Activated naive CD8-positive, alpha-beta T cell treated with anti-CD3 and anti-CD28 coated beads, Interleukin-2, amount 10 ng/mL, durations not matched to agents 7 days and 5 days (primary cell): ENCODE data around the gene CRIM1. TPM values are rescaled to one million over a fixed set of nuclear protein-coding genes. Genes with fewer than 3 reads are reported as not detected.
A peak's percentile ranks its signal among the peaks of the same experiment; 100 is the strongest.

ENCODE experiments used
- ATAC-seq: fragments of 150-1000 bp; cut with Tn5 transposase; one replicate; pipeline ENCODE4 v1.10.0; 2021; ENCODE audit warnings: low read depth, moderate library complexity
- POLR2A ChIA-PET: fragments of 350-600 bp; sonication (Branson Sonifier 250); formaldehyde crosslinking; loops from one replicate; lab custom pipeline; 2021; ENCODE audit warnings: antibody characterized with exemption; lab: Charles Lee
- DNase-seq: peaks from one replicate; pipeline ENCODE4 v3.0.0; 2021
- H3K27ac Mint-ChIP-seq: one replicate; pipeline ENCODE4 v1.8.0; 2022; ENCODE audit warnings: mild to moderate bottlenecking, mixed read lengths
- H3K27me3 Mint-ChIP-seq: one replicate; pipeline ENCODE4 v1.8.0; 2022; ENCODE audit warnings: mild to moderate bottlenecking, moderate library complexity, mixed read lengths
- H3K36me3 Mint-ChIP-seq: one replicate; pipeline ENCODE4 v1.8.0; 2021; ENCODE audit warnings: mild to moderate bottlenecking, mixed read lengths
- H3K4me1 Mint-ChIP-seq: one replicate; pipeline ENCODE4 v1.8.0; 2021; ENCODE audit warnings: mixed read lengths
- H3K4me3 Mint-ChIP-seq: one replicate; pipeline ENCODE4 v1.8.0; 2022; ENCODE audit warnings: mild to moderate bottlenecking, moderate library complexity, mixed read lengths
- H3K9me3 Mint-ChIP-seq: one replicate; pipeline ENCODE4 v1.8.0; 2021; ENCODE audit warnings: mixed read lengths
- total RNA-seq, 2 experiments: library from RNA; stranded (reverse); gene quantifications; one replicate each; pipeline ENCODE4 v1.2.3, GENCODE V29; 2021

The CRIM1 gene
- total RNA-seq, 2 experiments from 2014 or later = 3.2 to 3.5 TPM

- H3K4me3 Mint-ChIP-seq = no peak overlapping the region
- no peaks in the 10 kb centered on the region for H3K9me3 Mint-ChIP-seq
- H3K4me1 Mint-ChIP-seq = no peaks in the 10 kb centered on the region
- DNase-seq (no peak), ATAC-seq (no peak)
- POLR2A ChIA-PET = no interaction called here
- H3K36me3 Mint-ChIP-seq = no peaks in the 10 kb centered on the region
- no peaks in the 10 kb centered on the region for H3K27me3 Mint-ChIP-seq
- H3K27ac Mint-ChIP-seq = no peak overlapping the region
These were observed 100.2 kb downstream of the CRIM1 start for GRCh38 chr2:36455788-36456187.

- H3K27ac Mint-ChIP-seq = no peak overlapping the region
- no peaks in the 10 kb centered on the region for H3K27me3 Mint-ChIP-seq
- H3K9me3 Mint-ChIP-seq = no peaks in the 10 kb centered on the region
- no peak for ATAC-seq
- H3K4me3 Mint-ChIP-seq = no peak overlapping the region
- no peak for DNase-seq
- POLR2A ChIA-PET = interaction anchor here (0.6 kb wide), 1 partner anchor 170 kb away, joined by 3 read pairs; no protein-coding TSS in a partner anchor
- no peaks in the 10 kb centered on the region for H3K36me3 Mint-ChIP-seq
- no peaks in the 10 kb centered on the region for H3K4me1 Mint-ChIP-seq
These were observed 100.9 kb downstream of the CRIM1 start for GRCh38 chr2:36456227-36457175.

- no peaks in the 10 kb centered on the region for H3K9me3 Mint-ChIP-seq
- no peaks in the 10 kb centered on the region for H3K4me1 Mint-ChIP-seq
- ATAC-seq (no peak), DNase-seq (no peak)
- H3K4me3 Mint-ChIP-seq = no peak overlapping the region
- POLR2A ChIA-PET = no interaction called here
- H3K27me3 Mint-ChIP-seq = no peaks in the 10 kb centered on the region
- H3K27ac Mint-ChIP-seq = no peak overlapping the region
- no peaks in the 10 kb centered on the region for H3K36me3 Mint-ChIP-seq
These were observed 102.5 kb downstream of the CRIM1 start for GRCh38 chr2:36458106-36458505.

- Mint-ChIP-seq H3K27ac (no peak overlapping the region), H3K4me3 (no peak overlapping the region), H3K9me3 (no peaks in the 10 kb centered on the region), H3K27me3 (no peaks in the 10 kb centered on the region), H3K36me3 (no peaks in the 10 kb centered on the region), H3K4me1 (peaks cover 3% of the 10 kb centered on the region)
- ATAC-seq = no peak
- POLR2A ChIA-PET = no interaction called here
- DNase-seq = no peak
These were observed 104.2 kb downstream of the CRIM1 start for GRCh38 chr2:36459725-36460137.

- Mint-ChIP-seq H3K4me3 (no peak overlapping the region), H3K4me1 (peaks cover 3% of the 10 kb centered on the region), H3K36me3 (no peaks in the 10 kb centered on the region), H3K27me3 (no peaks in the 10 kb centered on the region), H3K9me3 (no peaks in the 10 kb centered on the region), H3K27ac (no peak overlapping the region)
- POLR2A ChIA-PET = no interaction called here
- ATAC-seq = peak; percentile 76
- DNase-seq = no peak
These were observed 105.6 kb downstream of the CRIM1 start for GRCh38 chr2:36461039-36461681.

- H3K4me3 Mint-ChIP-seq = no peak overlapping the region
- H3K9me3 Mint-ChIP-seq = no peaks in the 10 kb centered on the region
- no peak for DNase-seq
- peaks cover 3% of the 10 kb centered on the region for H3K4me1 Mint-ChIP-seq
- H3K27ac Mint-ChIP-seq = no peak overlapping the region
- no peaks in the 10 kb centered on the region for H3K27me3 Mint-ChIP-seq
- no peaks in the 10 kb centered on the region for H3K36me3 Mint-ChIP-seq
- ATAC-seq = no peak
- POLR2A ChIA-PET = no interaction called here
These were observed 106.8 kb downstream of the CRIM1 start for GRCh38 chr2:36462311-36462935.

GRCh38 chr2:36463365-36463764 lies 107.8 kb downstream of the CRIM1 start:
- Mint-ChIP-seq H3K27me3 (no peaks in the 10 kb centered on the region), H3K4me1 (peaks cover 3% of the 10 kb centered on the region), H3K36me3 (no peaks in the 10 kb centered on the region), H3K27ac (no peak overlapping the region), H3K4me3 (no peak overlapping the region), H3K9me3 (no peaks in the 10 kb centered on the region)
- DNase-seq (no peak), ATAC-seq (no peak)
- POLR2A ChIA-PET = no interaction called here

GRCh38 chr2:36464006-36464721 lies 108.6 kb downstream of the CRIM1 start:
- H3K4me3 Mint-ChIP-seq = no peak overlapping the region
- ATAC-seq (no peak), DNase-seq (no peak)
- H3K4me1 Mint-ChIP-seq = peaks cover 3% of the 10 kb centered on the region
- POLR2A ChIA-PET = no interaction called here
- no peaks in the 10 kb centered on the region for H3K27me3 Mint-ChIP-seq
- no peaks in the 10 kb centered on the region for H3K36me3 Mint-ChIP-seq
- H3K27ac Mint-ChIP-seq = no peak overlapping the region
- no peaks in the 10 kb centered on the region for H3K9me3 Mint-ChIP-seq

GRCh38 chr2:36466135-36466534 lies 110.6 kb downstream of the CRIM1 start:
- H3K9me3 Mint-ChIP-seq = no peaks in the 10 kb centered on the region
- ATAC-seq (no peak), DNase-seq (no peak)
- peaks cover 3% of the 10 kb centered on the region for H3K4me1 Mint-ChIP-seq
- no peaks in the 10 kb centered on the region for H3K36me3 Mint-ChIP-seq
- H3K27ac Mint-ChIP-seq = no peak overlapping the region
- POLR2A ChIA-PET = no interaction called here
- H3K4me3 Mint-ChIP-seq = no peak overlapping the region
- H3K27me3 Mint-ChIP-seq = no peaks in the 10 kb centered on the region

GRCh38 chr2:36468463-36469105 lies 113.0 kb downstream of the CRIM1 start:
- no peaks in the 10 kb centered on the region for H3K9me3 Mint-ChIP-seq
- DNase-seq (no peak), ATAC-seq (no peak)
- peaks cover 3% of the 10 kb centered on the region for H3K4me1 Mint-ChIP-seq
- H3K27ac Mint-ChIP-seq = no peak overlapping the region
- POLR2A ChIA-PET = no interaction called here
- no peaks in the 10 kb centered on the region for H3K27me3 Mint-ChIP-seq
- no peak overlapping the region for H3K4me3 Mint-ChIP-seq
- no peaks in the 10 kb centered on the region for H3K36me3 Mint-ChIP-seq

GRCh38 chr2:36469106-36469477 lies 113.5 kb downstream of the CRIM1 start:
- ATAC-seq (no peak), DNase-seq (no peak)

GRCh38 chr2:36469710-36470109 lies 114.1 kb downstream of the CRIM1 start:
- H3K27me3 Mint-ChIP-seq = no peaks in the 10 kb centered on the region
- H3K36me3 Mint-ChIP-seq = no peaks in the 10 kb centered on the region
- H3K4me3 Mint-ChIP-seq = no peak overlapping the region
- no peak overlapping the region for H3K27ac Mint-ChIP-seq
- no peak for ATAC-seq
- H3K9me3 Mint-ChIP-seq = peaks cover 5% of the 10 kb centered on the region
- no peak for DNase-seq
- H3K4me1 Mint-ChIP-seq = no peaks in the 10 kb centered on the region
- POLR2A ChIA-PET = no interaction called here

More at GRCh38 chr2:36469106-36469477, 113.5 kb downstream of the CRIM1 start:
- POLR2A ChIA-PET = no interaction called here
- no peaks in the 10 kb centered on the region for H3K36me3 Mint-ChIP-seq
- H3K27me3 Mint-ChIP-seq = no peaks in the 10 kb centered on the region
- H3K27ac Mint-ChIP-seq = no peak overlapping the region
- no peak overlapping the region for H3K4me3 Mint-ChIP-seq
- peaks cover 3% of the 10 kb centered on the region for H3K4me1 Mint-ChIP-seq
- peaks cover 3% of the 10 kb centered on the region for H3K9me3 Mint-ChIP-seq

- Mint-ChIP-seq H3K27ac (no peak overlapping the region), H3K27me3 (no peaks in the 10 kb centered on the region), H3K36me3 (peaks cover 8% of the 10 kb centered on the region), H3K9me3 (peaks cover 21% of the 10 kb centered on the region), H3K4me3 (no peak overlapping the region), H3K4me1 (no peaks in the 10 kb centered on the region)
- no peak for ATAC-seq
- no peak for DNase-seq
- POLR2A ChIA-PET = no interaction called here
These were observed 117.7 kb downstream of the CRIM1 start for GRCh38 chr2:36473230-36473629.
